HL-60/S4 treated with phorbol 12-myristate 13-acetate at 8.2 ng/mL for 4 days and 3 days (cell line): ENCODE data around the gene ZBTB7C.

ENCODE experiments used
- in situ Hi-C: fragments of 300-500 bp; cut with MboI; formaldehyde crosslinking; loops from 2 replicates; pipeline ENCODE4 v1.15.0; 2022; ENCODE audit warnings: low sequenced_read_pairs

Gene ZBTB7C

GRCh38 chr18:48074929-48075706, 334.1 kb downstream of the ZBTB7C start:
- in situ Hi-C loops, result no loop called here

- in situ Hi-C loops, result no loop called here
Observed at GRCh38 chr18:48073211-48073930, 335.8 kb downstream of the ZBTB7C start.

- in situ Hi-C loops, result no loop called here
Observed at GRCh38 chr18:48072428-48073204, 336.6 kb downstream of the ZBTB7C start.

GRCh38 chr18:48068916-48069445, 340.2 kb downstream of the ZBTB7C start:
- in situ Hi-C loops, result no loop called here

GRCh38 chr18:48066225-48066652, 342.9 kb downstream of the ZBTB7C start:
- in situ Hi-C loops, result no loop called here

- in situ Hi-C loops, result no loop called here
Observed at GRCh38 chr18:48065601-48065995, 343.6 kb downstream of the ZBTB7C start.

GRCh38 chr18:48064978-48065600, 344.1 kb downstream of the ZBTB7C start:
- in situ Hi-C loops, result no loop called here

- in situ Hi-C loops, result no loop called here
Observed at GRCh38 chr18:48061781-48062570, 347.2 kb downstream of the ZBTB7C start.

GRCh38 chr18:48060970-48061369, 348.2 kb downstream of the ZBTB7C start:
- in situ Hi-C loops, result no loop called here

- in situ Hi-C loops, result no loop called here
Observed at GRCh38 chr18:48060346-48060745, 348.8 kb downstream of the ZBTB7C start.

- in situ Hi-C loops, result no loop called here
Observed at GRCh38 chr18:48059455-48060010, 349.6 kb downstream of the ZBTB7C start.

- in situ Hi-C loops, result no loop called here
Observed at GRCh38 chr18:48058486-48058885, 350.7 kb downstream of the ZBTB7C start.

GRCh38 chr18:48057018-48057417, 352.2 kb downstream of the ZBTB7C start:
- in situ Hi-C loops, result no loop called here

GRCh38 chr18:48055351-48055750, 353.8 kb downstream of the ZBTB7C start:
- in situ Hi-C loops, result no loop called here

GRCh38 chr18:48053881-48054816, 355.0 kb downstream of the ZBTB7C start:
- in situ Hi-C loops, result no loop called here

- in situ Hi-C loops, result no loop called here
Observed at GRCh38 chr18:48052842-48053241, 356.3 kb downstream of the ZBTB7C start.

GRCh38 chr18:48051945-48052840, 357.0 kb downstream of the ZBTB7C start:
- in situ Hi-C loops, result no loop called here

- in situ Hi-C loops, result no loop called here
Observed at GRCh38 chr18:48050176-48050575, 359.0 kb downstream of the ZBTB7C start.
